HUES6 (cell line): ENCODE data around the gene KIF26A.

ENCODE experiments used
- H3K27ac ChIP-seq: 2 replicates; pipeline ENCODE4 v1.7.0; 2013; ENCODE audit warnings: low read depth, mild to moderate bottlenecking, low read length, inconsistent platforms
- H3K27me3 ChIP-seq: 2 replicates; pipeline ENCODE4 v1.6.1; 2013; ENCODE audit warnings: low read length; ENCODE audit not compliant: control insufficient read depth, insufficient read depth
- H3K36me3 ChIP-seq: 2 replicates; pipeline ENCODE4 v1.6.1; 2013; ENCODE audit warnings: low read length; ENCODE audit not compliant: control insufficient read depth, insufficient read depth
- H3K4me1 ChIP-seq: 2 replicates; pipeline ENCODE4 v1.6.1; 2013; ENCODE audit warnings: low read length; ENCODE audit not compliant: control insufficient read depth, insufficient read depth
- H3K4me3 ChIP-seq: 2 replicates; pipeline ENCODE4 v1.5.1; 2013; ENCODE audit warnings: low read depth, low read length
- H3K9ac ChIP-seq: one replicate; pipeline ENCODE4 v1.6.1; 2013; ENCODE audit warnings: mild to moderate bottlenecking, low read length
- H3K9me3 ChIP-seq: 2 replicates; pipeline ENCODE4 v1.6.1; 2013; ENCODE audit warnings: low read depth, low read length; ENCODE audit not compliant: control insufficient read depth, insufficient read depth

The KIF26A gene

GRCh38 chr14:104108570-104109541 is 29.5 kb upstream of the KIF26A start:
- Histone ChIP-seq H3K9me3 (no peaks in the 10 kb centered on the region), H3K36me3 (no peaks in the 10 kb centered on the region), H3K27ac (no peak overlapping the region), H3K9ac (no peak overlapping the region), H3K4me1 (peaks cover 12% of the 10 kb centered on the region), H3K4me3 (no peak overlapping the region), H3K27me3 (peaks cover 3% of the 10 kb centered on the region; the same call in 1 of the 2 replicates)

- Histone ChIP-seq H3K27me3 (peaks cover 13% of the 10 kb centered on the region), H3K36me3 (no peaks in the 10 kb centered on the region), H3K9ac (no peak overlapping the region), H3K4me3 (no peak overlapping the region), H3K27ac (no peak overlapping the region), H3K9me3 (no peaks in the 10 kb centered on the region), H3K4me1 (peaks cover 12% of the 10 kb centered on the region)
Observed at GRCh38 chr14:104109731-104110361, 28.5 kb upstream of the KIF26A start.

GRCh38 chr14:104110491-104111209 is 27.7 kb upstream of the KIF26A start:
- Histone ChIP-seq H3K4me1 (peaks cover 12% of the 10 kb centered on the region), H3K9ac (no peak overlapping the region), H3K9me3 (no peaks in the 10 kb centered on the region), H3K27ac (no peak overlapping the region), H3K27me3 (peaks cover 21% of the 10 kb centered on the region), H3K36me3 (no peaks in the 10 kb centered on the region), H3K4me3 (no peak overlapping the region)

GRCh38 chr14:104111301-104112112 is 26.9 kb upstream of the KIF26A start:
- Histone ChIP-seq H3K4me1 (peaks cover 12% of the 10 kb centered on the region), H3K9me3 (no peaks in the 10 kb centered on the region)

GRCh38 chr14:104112113-104112505 is 26.3 kb upstream of the KIF26A start:
- no peak overlapping the region for H3K27ac ChIP-seq
- H3K9me3 ChIP-seq = no peaks in the 10 kb centered on the region

More at GRCh38 chr14:104111301-104112112, 26.9 kb upstream of the KIF26A start:
- H3K4me3 ChIP-seq = no peak overlapping the region
- no peaks in the 10 kb centered on the region for H3K36me3 ChIP-seq
- no peak overlapping the region for H3K9ac ChIP-seq
- H3K27me3 ChIP-seq = peaks cover 29% of the 10 kb centered on the region
- no peak overlapping the region for H3K27ac ChIP-seq

GRCh38 chr14:104112609-104113571 is 25.5 kb upstream of the KIF26A start:
- H3K27me3 ChIP-seq = peaks cover 43% of the 10 kb centered on the region
- no peak overlapping the region for H3K4me3 ChIP-seq
- no peak overlapping the region for H3K9ac ChIP-seq
- H3K36me3 ChIP-seq = no peaks in the 10 kb centered on the region
- no peaks in the 10 kb centered on the region for H3K9me3 ChIP-seq
- H3K4me1 ChIP-seq = peaks cover 10% of the 10 kb centered on the region
- H3K27ac ChIP-seq = no peak overlapping the region

More at GRCh38 chr14:104112113-104112505, 26.3 kb upstream of the KIF26A start:
- Histone ChIP-seq H3K27me3 (peaks cover 35% of the 10 kb centered on the region), H3K36me3 (no peaks in the 10 kb centered on the region), H3K4me1 (peaks cover 12% of the 10 kb centered on the region), H3K4me3 (no peak overlapping the region), H3K9ac (no peak overlapping the region)

- Histone ChIP-seq H3K27ac (no peak overlapping the region), H3K4me3 (no peak overlapping the region), H3K36me3 (no peaks in the 10 kb centered on the region), H3K9me3 (no peaks in the 10 kb centered on the region), H3K27me3 (peaks cover 52% of the 10 kb centered on the region), H3K9ac (no peak overlapping the region), H3K4me1 (peaks cover 2% of the 10 kb centered on the region; the same call in 1 of the 2 replicates)
Observed at GRCh38 chr14:104113631-104114420, 24.6 kb upstream of the KIF26A start.

- H3K9me3 ChIP-seq = no peaks in the 10 kb centered on the region
- no peaks in the 10 kb centered on the region for H3K36me3 ChIP-seq
- H3K27me3 ChIP-seq = peaks cover 60% of the 10 kb centered on the region
- H3K4me1 ChIP-seq = no peaks in the 10 kb centered on the region
- no peak overlapping the region for H3K4me3 ChIP-seq
- no peak overlapping the region for H3K9ac ChIP-seq
- H3K27ac ChIP-seq = no peak overlapping the region
Observed at GRCh38 chr14:104114421-104115130, 23.8 kb upstream of the KIF26A start.

- Histone ChIP-seq H3K27ac (no peak overlapping the region), H3K36me3 (no peaks in the 10 kb centered on the region), H3K9me3 (no peaks in the 10 kb centered on the region), H3K4me3 (no peak overlapping the region), H3K27me3 (peaks cover 66% of the 10 kb centered on the region), H3K9ac (no peak overlapping the region), H3K4me1 (no peaks in the 10 kb centered on the region)
Observed at GRCh38 chr14:104115131-104115600, 23.2 kb upstream of the KIF26A start.
